Measurements from ENCODE around the gene OTUB2.
A peak's percentile ranks its signal among the peaks of the same experiment; 100 is the strongest.

OTUB2 gene

DNA sequence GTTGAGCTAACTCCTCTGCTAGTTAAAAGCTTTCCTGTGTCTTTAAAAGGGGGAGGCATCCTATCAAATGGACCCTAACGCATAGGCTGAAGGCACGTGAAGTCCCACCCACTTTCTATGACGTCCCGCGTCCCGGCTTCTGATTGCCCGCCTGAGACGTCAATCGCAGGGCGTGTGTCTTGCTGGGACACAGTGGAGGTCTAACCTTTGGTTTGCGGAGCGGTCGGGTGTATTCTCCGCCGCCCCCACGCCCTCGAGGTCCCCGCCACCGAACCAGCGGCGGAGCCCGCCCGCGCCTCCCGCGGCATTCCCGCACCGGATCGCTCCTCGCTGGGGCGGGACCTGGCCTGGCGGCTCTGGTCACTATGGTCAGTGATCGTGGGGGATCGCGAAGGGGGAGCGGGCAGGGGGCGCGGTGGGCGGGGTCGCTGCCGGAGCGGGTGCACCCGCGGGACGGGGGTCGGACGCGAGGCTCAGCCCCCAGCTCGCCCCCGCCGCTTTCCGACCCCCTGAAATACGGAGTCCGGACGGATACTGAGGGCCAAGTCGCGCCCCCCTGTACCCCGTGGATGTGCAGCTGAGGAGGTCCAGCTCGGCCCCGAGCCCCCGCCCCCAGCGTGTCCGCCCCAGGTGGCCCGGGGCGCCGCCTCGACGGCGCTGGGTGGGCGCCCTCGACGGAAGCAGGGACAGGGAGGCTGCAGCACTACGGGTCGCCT, at the start of gene OTUB2:
Gene OTUB2 (plus strand): TSS at position 168 of the 716 bp plus-strand sequence. CDS start 198 bp downstream, at position 366.
- DNase-seq (ENCODE audit: low read depth): peak; percentile 91

DNA sequence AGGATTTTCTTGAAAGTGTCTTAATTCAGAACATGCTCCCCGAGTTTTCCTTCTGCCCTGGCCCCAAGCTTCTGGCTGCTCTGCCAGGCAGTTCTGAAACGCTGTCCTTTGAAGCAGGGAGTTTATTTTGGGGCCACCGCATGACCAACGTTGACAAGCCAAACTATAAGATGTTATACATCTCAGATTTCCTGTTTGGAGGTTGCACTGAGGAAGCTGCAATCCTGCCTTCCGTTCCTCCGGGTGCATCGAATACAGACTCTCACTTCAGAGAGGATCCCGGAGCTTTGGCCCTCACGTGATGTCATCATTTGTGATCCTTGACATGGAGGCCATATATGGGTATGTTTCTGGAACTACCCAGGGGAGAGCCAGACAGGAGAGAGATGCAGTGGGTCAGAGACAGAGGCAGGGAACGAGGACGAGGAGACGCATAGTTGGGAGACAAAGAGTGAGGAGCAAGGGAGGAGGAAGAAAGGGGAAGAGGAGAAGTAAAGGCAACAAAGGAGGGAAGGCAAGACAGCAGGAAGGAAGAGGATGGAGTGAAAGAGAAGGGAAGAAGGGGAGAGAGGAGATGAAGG, 49.6 kb upstream of the OTUB2 start, which contains the start of gene ASB2:
Gene ASB2 (minus strand): TSS at position 94 of the 581 bp plus-strand sequence. CDS start 12,031 bp downstream, outside the sequence.
- DNase-seq (ENCODE audit: low read depth): no peak

DNA sequence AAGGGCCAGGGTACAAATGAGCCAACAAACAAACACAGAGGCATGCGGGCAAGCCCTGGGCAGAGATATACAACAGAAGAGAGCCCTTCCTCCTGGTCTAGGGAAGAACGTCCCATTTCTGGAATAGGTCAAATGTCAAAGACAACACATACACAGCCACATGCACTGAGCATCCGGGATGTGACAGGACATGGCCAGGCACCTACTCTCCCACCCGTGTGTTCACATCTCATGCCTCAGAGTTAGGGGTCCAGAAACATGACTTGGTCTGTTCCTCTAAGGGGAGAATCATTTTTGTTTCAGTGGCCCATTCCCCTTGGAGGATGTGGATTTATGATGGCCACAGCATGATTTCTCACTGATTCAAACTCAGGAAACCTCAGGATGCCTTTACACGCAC, 49.0 kb upstream of the OTUB2 start:
- no peak for DNase-seq (ENCODE audit: low read depth)

DNA sequence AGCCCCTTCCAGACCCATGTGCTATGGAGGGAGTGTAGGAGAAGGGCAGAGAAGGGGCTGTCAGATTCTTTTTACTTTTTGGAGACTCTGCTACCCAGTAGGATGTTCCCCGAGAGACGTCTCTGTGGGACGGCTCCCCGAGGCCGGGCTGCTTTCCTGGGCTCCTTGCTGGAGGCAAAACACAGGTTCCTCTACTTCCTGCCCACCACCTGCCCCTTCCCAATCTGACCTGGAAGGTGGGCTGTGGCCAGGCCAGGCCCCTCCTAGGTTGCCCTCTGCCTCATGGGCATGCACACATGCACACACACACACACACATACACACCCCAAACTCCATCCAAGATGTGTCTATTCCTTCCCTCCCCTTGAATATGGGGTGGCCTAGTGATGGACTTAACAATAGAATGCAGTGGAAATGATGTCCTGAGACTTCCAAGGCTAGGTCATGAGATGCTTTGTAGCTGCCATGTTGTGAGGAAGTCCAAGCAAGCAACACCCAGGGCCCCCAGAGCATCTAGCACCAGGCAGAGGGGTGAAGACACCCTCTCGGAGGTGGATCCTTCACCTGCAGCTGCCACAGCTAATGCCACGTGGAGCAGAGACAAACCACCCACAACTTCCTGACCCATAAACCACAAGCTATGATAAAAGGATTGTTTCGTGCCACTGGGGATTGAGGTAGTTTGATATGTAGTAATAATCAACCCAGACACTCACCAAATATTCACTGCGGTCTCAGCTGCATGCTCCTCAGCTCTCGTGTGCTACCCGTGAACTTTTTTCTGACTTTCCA, 48.2 kb upstream of the OTUB2 start:
- DNase-seq (ENCODE audit: low read depth): peak; percentile 48

DNA sequence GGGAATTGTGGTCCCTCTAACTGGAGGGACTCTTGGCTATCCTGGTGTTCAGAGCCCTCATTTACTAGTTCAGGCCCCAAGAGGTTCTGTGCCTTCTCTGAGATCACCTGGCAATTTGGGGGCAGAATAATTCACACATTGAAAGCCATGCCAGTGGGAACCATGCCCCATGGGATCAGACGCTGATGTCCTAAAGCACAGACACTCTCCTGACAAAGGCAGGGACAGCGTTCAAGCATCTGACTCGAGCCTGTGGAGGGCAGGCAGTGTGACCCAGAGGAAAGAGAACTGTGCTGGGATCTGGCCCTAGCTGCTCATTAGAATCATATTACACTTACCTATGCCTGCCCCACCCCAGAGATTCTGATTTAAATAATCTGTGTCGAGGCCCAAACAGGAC, 47.4 kb upstream of the OTUB2 start:
- DNase-seq (ENCODE audit: low read depth): no peak

DNA sequence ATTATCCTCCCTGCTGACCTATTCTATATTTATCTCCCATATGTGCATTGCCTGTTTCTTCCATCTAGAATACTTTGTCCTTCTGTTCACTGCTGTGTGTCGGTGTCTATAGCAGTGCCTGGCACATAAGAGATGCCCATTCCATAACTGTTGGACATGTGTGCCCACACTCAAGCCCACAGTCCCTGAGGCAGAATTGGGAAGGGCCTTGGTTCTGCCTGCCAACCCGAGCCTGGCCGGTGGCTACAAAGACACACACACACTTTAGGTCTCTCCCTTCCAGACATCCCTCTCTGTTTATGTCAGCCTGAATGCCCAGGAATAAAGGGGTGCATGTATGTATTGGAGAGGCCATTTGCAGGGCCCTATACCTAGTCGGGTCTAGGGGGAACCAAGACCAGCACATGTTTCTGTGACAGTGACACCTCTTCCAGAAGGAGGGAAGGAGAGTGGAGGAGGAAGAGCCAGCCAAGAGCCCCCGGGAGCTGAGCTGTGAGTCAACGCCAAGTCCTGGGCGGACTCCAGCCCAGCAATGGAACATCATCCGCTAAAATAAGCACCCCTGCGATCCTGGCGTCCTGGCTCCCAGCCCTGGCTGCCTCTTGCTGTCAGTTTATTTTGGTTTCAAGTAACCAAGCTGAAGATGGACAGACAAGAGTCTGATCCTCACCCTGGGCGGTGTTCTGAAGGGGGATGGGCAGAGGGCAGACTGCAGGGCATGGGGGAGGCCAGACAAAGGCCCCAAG, 45.5 kb upstream of the OTUB2 start:
- DNase-seq (ENCODE audit: low read depth): no peak

DNA sequence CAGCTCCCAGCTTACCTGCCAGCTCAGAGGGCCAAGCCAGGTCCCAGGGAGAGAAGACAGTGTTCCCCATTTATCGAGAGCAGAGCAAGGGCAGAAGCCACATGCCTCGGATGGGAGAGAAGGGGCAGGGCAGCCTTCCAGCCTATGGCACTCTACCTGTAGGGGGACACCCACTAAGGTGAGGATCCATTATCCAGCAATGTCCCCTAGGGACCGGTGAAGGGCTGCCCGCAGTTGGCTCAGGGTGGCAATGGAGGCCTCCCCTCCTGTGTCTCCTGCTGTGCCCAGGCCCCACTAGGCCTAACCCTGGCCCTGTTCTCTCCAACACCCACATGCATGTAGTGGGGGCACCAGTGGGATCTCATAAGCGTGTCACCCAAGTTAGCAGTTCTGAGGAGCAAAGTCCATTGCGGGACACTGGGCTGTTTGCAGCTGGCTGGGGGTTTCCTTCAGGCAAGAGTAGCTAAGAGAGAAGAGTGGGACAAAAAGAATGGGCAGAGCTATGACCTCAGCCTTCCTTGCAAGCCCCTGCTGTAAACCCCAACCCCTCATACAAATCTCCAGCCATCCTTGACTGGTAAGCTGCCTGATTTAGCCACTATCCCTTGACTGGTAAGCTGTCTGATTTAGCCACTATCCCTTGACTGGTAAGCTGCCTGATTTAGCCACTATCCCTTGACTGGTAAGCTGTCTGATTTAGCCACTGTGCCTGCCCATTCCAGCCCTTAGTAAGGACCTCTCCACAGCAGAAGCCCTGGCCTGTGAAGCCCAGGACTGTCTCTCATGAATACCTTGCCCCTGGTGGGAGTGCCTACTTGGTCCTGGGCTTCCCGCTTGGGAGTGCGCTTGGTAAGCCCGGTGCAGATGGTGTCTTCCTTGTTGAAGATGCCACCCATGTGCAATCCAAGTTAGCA, 44.6 kb upstream of the OTUB2 start:
- DNase-seq (ENCODE audit: low read depth): no peak

DNA sequence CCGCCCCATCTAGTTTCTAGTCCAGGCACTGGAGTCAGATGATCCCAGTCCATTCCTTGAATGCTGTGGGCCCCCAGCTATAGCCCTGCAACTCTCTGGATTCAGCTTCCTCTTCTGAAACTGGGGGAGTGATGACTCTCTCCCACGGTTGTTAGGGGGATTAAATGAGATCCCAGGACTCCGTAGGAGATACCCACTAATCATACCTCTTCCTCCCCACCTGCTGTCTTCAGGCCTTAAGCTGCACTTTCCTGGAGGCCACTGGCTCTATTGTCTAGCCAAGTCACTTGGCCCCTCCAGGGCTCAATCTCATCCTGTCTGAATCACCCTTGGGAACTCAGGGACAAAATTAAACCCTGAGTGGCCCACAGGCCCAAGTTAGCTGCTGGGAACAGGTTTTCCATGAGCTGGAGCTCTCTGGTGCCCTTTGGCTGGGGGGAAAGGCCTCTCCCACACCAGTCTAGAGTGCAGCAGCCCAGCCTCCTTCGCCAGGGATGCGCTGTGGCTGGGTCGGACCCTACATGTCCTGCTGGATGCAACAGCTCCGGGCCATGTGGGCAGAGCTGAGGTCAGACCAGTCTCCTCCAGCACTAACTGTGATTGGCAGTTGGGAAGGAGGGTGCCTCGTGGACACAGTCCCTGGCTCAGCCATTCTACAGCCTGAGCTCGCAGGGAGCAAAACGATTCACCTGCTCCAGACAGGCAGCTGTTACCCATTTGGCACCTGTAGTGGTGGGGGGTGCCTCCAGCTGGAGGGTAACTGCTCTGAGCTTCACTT, 43.7 kb upstream of the OTUB2 start:
- no peak for DNase-seq (ENCODE audit: low read depth)

DNA sequence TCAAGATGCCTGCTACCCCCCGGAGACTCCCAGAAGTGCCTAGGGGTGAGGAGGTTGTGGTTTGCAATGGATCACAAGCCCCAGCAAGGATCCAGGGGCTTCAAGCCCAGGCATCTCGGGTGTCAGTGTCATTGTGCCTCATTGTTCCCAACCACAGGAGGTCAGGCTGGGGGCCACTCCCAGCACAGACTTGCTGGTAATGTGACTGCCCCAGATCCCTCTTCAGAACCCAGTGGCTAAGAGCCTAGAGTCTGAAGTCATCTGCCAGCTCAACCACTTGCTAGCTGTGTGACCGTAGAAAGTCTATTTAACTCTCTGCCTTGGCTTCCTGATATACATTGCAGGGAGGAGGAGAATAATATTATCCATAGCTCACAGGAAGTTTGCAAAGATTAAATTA, 42.1 kb upstream of the OTUB2 start:
- no peak for DNase-seq (ENCODE audit: low read depth)

DNA sequence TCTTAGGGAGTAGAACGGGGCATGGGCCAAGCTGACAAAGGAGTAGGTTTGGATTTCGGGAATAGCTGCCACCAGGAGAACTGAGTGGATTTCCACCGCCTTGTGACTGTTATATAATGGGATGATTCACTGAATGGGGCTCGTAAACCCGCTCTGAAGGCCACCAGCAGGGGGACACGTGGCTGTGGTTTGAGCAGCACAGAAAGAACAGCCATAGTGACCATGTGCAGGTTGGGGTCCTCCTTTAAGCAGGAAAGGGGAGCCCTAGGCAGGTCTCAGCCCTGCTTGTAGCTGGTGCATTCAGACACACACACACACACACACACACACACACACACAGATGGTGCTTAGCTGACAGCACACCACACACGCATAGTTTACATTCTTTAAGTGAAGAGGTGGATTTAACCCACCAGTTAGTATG, 41.1 kb upstream of the OTUB2 start:
- DNase-seq (ENCODE audit: low read depth): no peak

DNA sequence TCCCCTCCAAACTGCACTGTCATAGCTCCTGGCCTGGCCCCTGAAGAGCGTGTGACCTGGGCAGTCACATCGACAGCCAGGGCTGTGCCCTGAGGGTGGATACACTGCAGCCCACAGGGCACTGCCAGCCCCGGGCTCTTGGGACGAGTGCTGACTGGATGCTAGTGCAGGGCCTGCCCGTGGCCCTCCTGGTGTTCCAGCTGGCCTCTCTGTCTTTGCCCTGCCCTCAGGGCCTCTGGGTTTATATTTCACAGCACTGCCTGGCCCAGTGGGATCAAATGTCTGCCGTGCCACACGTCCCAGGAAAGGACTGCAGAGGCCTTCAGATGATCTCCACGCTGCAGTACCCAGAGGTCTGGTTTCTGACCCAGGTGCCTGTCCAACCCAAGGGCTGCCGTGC, 39.2 kb upstream of the OTUB2 start:
- DNase-seq (ENCODE audit: low read depth): no peak

DNA sequence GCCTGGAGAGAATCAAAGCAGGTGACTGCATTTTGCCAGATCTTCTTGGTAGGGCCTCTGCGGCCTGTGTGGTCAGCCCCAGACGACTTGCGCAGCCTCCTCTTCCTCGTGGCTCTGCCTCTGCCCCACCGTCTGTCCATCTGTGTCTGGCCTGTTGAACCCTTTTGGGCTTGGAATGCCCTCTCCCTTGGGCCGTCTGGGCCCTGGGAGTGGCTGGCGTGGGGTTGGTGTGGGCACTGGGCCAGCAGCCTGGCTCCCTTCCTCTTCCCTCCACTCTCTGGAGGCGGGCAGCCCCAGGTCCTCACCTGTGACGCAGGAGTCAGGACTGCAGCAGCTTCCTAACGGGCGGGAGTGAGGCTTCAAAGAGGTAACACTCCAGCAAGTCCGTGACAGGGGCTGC, 38.8 kb upstream of the OTUB2 start:
- DNase-seq (ENCODE audit: low read depth): no peak

DNA sequence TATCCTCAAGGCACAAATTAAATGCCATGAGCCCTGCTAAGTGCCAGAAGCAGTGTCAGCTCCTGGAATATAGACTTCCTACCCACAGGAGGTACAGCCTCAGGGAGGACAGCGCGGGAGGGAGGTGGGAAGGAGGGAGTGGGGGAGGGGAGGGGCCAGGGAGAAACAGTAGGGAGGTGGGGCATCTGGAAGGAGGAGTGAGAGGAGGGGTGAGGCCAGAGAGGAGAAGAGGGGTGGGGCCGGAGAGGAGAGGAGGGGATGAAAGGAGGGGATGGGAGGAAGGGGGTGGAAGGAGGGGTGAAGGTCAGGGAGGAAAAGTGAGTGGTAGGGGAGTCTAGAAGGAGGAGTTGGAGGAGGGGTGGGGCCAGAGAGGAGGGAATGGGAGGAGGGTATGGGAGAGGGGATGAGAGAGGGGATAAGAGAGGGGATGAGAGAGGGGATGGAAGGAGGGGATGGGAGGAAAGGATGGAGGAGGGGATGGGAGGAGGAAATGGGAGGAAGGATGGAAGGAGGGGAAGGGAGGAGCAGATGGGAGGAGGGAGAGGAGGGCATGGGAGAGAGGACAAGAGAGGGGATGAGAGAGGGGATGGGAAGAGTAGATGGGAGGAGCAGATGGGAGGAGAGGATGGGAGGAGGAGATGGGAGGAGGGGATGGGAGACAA, 38.2 kb upstream of the OTUB2 start:
- DNase-seq (ENCODE audit: low read depth): no peak

DNA sequence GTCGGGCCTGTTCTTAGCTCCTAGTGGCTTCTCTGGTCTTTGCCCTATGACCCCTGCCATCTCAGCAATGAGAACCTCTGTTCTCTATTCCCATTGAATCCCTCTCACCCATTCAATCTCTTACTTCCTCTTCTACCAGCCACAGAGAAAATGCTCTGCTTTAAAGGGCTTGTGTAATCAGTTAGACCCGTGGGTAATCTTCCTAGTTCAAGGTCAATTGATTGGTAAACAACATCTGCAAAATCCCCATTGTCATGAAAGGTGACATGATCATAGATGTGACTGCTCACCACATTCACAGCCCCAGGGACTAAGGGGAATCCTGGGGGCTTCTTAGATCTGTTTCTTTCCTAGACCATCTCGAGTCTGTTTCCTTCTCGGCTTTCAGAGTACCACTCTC, 36.2 kb upstream of the OTUB2 start:
- no peak for DNase-seq (ENCODE audit: low read depth)

DNA sequence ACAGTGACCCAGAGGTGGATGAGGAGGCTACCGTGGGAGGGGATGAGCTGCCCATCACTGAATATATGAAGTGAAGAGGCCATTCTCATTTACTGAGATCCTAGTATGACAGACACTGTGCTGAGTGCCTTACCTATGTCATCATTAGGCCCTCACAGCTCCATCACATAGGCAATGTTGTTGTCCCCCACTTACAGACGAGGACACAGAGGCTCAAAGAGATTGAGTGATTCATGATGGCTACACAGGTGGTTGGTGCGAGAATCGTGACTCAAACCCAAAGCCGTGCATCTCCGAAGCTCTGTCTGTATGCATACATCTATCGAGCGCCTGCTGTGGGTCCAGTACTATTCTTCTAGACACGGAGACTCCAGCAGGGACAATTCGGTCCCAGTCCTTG, 34.9 kb upstream of the OTUB2 start:
- DNase-seq (ENCODE audit: low read depth): no peak

DNA sequence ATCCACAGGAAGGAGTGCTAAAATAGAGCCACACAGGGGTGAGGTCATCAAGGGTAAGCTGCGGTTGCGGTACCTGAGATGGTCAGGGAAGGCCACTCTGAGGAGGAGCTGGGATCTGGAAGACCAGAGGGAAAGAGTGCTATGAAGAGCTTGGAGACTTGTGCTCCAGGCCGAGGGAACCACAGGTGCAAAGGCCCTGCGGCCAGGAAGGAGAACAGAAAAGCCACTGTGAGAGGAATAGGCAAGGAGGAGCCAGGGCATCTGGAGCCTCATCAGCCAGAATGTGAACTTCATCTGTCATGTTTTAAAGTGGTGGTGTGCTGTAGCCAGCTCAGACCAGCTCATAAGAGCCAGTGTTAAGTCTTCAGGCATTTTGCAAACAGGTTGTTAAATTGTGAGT, 34.5 kb upstream of the OTUB2 start:
- no peak for DNase-seq (ENCODE audit: low read depth)

DNA sequence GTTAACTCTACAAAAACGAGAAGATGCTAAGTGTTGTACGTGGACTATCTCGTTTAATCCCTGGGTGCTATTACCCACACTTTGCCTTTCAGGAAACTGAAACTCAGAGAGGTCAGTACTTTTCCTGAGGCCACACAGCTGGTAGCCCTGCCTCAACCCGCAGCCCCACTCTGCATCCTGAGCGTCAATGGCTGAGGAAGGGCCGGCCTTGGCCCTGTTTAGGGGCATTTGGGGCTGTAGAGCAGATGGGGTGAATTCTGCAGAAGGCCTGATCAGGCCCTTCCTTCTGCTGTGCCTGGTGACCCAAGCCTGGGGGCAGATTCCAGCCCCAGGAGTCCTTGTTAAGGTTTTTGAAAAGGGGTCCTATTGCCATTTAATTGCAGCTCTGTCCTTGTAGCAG, 32.8 kb upstream of the OTUB2 start:
- no peak for DNase-seq (ENCODE audit: low read depth)

DNA sequence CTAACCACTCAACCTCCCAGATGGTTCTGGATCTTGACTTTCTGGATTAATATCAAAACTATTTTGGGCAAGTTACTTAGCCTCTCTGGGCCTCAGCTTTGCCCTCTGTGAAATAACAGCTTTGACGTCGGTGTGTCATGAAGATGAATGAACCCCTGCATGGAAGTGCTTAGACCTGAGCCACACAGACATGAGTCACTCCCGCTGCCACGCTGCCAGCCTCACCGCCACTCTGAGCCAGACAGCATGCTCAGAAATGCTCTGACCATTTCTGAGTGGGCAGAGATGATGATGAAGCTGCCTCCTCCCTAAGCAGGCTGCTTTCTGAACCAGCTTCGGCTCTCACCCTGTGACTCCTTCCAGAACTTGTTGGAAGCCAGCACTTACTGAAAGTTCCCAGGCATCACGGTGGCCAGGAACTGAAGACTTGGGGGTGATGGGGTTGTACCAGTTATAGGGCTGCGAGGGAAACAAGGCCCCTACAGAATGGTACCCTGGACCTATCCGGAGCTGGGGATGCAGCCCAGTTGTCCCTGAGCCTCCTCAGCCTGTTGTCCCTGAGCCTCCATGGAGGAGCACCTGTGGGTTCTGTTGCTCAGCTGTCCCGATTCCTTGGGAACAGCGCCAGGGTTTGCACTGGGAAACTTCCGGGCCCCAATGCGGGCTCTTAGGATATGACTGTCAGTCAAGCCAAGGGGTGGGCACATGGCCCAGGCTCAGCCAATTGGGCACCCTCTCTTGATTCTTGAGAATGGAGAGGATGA, 31.0 kb upstream of the OTUB2 start:
- DNase-seq (ENCODE audit: low read depth): no peak

DNA sequence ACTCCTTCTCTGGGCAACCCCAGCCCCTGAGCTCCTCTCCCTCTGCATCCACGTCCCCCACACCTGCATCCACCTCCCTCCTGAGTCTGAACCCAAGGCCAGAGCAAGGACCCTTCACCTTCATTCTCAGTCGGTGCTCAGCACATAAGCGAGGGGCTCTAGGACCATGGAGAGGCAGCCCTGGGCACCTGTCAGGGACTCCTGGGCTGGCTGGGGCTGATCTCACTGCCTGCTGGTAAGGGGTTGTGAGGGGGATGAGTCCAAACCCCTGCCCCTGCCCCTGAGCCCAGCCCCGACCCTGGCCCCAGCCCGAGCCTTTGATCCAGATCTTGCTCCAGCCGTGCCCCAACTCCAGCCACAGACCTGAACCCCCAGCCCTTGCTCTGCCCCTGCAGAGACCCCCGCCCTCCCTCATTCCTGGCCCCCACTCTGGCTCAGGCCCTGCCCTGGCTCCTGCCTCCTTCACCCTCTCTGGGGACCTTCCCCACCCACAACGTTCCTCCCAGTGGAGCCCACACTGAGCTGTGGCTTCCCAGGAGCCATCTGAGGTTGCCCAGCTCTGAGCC, 29.9 kb upstream of the OTUB2 start:
- DNase-seq (ENCODE audit: low read depth): no peak

Data from stimulated activated CD8-positive, alpha-beta memory T cell treated with anti-CD3 and anti-CD28 coated beads, Interleukin-7, amount 100 ng/mL, for 24 hours (primary cell).